HG02623 (cell line): ENCODE data around the gene RASA1.

Experiments
- ATAC-seq: cut with Tn5 transposase; IDR thresholded peaks from one replicate; pipeline ENCODE4 v1.9.1; 2021; ENCODE audit warnings: moderate library complexity; ENCODE audit not compliant: unreplicated experiment

RASA1 gene

DNA sequence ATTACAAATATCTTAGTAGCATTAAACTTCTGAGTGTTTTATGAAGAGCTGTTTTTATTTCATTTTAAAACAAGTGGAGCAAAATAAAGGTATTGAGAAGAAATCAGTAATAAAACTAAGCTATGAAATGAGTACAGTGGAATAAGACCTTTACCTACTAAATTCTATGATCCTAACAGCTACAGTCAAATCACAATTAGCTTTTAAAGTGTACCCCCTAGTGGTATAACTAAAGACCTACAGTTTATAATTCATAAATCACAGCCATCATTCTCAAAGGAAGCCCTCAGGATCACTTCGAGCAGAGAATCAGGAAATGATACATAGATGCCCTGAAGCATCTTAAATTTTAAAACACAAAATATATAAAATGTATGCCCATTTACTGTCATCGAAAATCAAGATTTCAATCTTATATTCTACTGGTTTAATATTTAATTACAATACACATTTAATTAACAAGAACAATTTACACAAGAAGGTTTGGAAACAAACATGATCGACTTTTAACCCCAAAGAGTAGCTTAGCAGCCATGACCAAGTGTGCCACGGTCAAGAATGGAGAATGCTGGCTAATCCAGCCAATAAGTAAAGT is 132.7 kb downstream of the RASA1 start:
- peak; percentile 70 for ATAC-seq

DNA sequence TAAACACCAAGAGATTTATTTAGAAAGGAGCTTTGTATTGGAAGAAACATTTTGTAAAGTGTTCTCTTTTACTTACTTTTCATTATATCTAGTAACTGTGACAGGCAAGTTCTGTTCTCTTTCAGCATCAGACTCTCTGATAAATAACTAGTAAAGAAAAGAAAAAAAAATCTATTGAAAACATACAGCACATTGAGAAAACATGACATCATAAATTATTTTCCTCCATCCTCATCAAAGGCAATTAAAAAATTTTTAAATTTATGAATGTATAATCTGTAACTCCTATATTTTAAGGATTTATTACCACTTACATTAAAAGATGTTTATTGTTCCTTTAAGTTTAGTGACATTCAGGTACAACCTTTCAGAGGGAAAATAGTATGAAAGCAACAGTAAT is 133.9 kb downstream of the RASA1 start:
- ATAC-seq = no peak

DNA sequence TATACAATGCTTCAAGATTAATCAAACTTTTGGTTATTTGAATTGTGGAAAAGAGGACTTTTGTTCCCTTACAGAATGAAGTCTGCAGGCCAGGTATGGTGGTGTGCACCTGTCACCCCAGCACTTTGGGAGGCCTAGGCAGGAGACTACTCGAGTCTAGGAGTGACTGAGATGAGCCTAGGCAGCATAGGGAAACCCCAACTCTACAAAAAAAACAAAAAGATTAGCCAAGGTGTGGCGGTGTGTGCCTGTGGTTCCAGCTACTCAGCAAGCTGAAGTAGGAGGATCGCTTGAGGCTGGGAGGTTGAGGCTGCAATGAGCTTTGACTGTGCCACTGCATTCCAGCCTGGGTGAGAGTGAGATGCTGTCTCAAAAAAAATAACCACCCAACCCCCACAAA is 135.7 kb downstream of the RASA1 start:
- ATAC-seq = no peak

DNA sequence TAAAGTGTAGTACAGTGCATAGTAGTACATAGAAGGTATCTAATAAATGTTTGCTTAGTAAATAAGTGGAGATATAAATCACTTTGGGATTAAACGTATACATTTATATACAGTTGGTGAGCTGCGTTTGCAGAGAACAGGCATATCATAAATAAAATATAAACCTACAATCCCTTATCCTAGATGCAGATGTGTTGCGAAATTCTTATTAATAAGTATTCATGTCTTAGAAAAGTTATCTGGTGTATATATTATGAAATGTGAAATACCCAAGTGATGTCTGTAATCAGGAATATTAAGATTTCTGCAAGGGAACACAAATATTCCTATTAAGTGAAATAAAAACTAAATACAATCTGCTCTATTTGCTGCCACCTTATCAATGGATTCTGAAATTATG is 136.2 kb downstream of the RASA1 start:
- ATAC-seq = no peak

DNA sequence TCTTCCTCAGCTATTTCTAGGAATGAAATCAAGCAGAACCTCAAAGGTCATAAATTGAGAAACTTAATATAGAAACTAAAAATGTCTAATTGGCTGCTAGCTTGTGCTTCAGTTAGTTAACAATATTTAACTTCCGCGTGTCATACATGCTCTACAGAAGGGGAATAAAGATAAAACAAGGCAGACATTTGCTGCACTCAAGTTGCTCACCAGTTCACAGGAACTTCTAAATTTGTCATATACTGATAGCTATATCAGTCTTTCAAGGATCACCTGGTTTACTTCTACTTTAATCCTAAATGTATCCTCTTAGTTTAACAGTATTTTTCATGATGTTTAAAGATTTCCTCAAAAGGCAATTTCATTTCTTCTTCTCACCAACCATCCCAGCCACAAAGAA is 136.7 kb downstream of the RASA1 start:
- no peak for ATAC-seq

DNA sequence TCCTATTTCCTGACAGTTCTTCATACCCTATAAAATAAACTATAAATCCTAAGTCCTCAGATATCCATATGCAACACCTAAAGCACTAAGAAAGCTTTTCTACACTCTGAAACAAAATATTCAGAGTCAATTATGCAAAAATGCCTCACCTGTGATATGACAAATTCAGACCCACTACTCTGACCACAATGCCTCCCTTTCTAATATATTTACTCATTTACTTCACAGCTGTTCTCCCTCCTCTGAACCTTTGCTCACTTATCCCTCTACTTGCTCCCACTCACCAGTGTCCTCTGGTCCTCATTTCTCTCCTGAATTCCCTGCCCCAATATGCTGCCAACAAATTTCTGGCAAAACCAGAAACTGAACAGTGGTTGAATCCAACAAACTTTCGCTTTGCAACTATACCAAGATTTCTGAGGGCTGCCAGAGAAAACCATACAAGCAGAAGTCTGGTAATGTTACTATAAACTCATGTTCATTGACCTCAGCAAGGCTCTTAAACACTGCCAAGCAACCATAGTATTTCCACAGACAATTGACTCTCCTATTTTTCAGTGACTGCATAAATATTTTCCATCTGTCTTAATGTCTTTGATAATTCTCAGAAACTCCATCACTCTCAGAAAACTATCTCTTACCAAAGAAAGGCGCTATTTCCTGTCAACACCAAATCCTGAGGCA is 137.9 kb downstream of the RASA1 start:
- no peak for ATAC-seq

DNA sequence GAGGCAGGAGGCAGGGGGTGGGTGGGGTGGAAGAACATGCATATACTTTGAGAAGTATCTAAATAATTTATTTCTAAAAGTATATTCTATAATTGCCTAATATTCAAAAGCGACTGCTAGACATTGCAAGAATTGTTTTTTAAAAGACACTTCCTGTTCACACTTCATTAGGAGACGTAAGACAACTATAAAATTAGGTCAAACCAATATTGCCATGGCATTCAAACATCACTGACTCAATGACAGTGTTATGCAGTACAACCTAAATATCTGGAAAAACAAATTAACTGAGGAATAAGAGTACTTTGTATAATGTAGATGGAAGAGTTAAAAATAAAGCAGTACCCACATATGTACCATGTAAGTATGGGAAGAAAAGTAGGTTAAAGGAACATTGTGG is 140.5 kb downstream of the RASA1 start:
- ATAC-seq = no peak

DNA sequence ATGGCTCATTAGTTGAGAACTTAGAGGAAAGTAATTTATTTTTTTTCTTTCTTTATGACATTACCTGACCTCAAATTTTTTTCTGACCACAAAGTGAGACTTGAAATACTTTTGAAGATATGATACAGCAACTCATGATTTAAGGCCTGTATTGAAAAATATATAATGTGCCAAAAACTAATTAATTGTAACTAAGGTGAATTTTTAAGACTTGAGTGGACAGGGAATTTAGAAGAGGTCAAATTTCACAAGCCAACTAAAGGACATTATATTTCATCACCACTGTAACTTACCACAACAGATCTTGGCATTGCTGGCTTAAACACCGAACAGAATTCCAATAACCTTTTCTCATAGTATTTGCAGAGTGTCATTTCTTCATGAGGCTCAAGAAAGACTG is 143.2 kb downstream of the RASA1 start:
- ATAC-seq = no peak

DNA sequence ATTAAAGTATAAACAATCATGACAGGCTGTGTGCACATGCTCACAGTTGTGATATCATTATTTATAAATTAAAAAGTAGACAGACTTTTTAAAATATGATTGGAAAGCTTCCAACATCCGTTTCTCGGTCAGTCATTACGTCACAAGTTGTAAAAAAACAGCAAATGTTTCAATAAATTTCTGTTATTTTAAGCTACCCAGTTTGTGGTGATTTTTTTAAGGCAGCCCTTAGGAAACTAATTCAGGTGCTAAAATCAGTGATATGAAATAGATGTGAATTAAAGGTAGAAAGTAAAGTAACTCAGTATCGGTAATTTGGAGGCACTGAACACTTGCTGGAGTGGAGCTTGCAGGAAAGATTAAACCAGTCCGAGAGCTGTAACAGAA is 143.9 kb downstream of the RASA1 start:
- ATAC-seq = no peak

DNA sequence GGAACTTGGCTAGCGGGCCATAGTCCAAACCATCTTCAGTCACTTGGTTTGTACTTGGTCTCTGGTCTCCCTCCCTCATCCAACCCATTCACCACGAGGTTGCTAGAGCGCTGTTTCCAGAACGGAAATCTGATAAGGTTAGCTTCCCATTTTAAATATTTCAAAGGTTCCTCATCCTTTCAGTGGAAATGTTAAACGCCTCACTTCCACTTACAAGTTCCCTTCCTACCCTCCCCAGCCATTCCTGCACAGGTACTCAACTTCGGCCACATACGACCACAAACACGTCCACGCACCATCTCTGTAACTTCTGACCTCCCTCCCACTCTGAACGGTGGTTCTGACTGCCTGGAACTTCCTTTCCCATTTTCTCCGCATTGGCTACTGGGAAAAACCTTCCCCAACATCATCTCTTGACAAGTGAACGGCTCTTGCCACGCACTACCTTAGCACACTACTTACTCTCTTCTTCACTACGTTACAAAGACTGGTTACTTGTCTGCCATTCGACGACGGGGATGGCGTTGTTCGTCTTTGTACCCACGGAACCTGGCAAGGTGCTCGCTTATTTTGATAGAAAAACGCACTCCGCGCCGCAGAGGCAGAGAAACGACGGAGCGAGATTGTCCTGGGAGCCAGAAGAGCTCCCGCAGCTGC is 144.4 kb downstream of the RASA1 start:
- peak; percentile 5 for ATAC-seq

DNA sequence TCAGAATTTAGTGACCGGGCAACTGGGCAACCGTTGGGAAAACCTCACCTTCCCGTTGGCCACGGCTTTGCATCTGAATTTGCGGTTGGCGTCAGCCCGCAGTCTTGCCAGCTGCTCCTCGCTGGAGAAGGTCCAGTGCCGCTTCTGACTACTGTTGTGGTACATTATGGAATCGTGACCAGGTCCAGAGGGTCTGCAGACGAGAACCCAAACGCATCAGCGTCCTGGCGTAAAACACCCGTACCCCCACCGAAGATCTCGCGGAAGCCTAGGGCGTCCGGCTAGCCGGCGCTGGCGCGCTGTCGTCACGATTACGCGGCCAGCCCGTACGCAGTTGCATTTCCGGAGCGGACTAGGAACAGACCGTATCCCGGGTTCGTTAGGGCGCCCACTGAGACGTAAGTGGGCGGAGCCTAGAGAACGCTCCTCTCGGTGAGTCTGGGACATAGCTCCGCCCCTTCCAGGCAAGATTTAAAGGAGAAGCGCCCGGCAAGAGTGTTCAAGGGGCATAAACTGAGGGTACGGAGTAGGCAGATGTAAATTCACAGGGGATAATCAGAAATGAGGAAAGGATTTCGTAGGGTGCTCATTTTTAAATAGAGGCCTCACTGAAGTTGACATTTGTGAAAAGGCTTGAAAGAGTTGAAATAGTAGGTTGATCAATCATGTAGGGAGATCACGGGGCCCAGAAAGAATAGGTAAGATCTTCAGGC is 145.1 kb downstream of the RASA1 start, which contains the start of gene CCNH:
TSS of gene CCNH (minus strand) at position 301 of the 713 bp plus-strand sequence. CDS start at position 165, 136 bp downstream.
- peak; percentile 99 for ATAC-seq

DNA sequence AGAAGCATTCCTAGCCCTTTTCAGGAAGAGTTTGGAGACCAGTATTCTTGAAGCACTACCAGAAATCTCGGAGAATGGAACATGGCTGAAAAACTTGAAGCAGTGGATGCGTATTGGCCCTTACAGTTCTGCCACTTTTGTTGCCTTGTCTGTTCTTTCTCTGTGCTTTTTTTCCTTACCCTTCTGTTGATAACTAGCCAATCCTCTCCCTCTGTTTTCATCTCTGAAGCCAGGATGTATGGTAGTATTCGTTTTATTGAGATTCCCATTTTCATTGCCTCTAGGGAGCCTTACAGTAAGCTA is 145.6 kb downstream of the RASA1 start:
- ATAC-seq = no peak

DNA sequence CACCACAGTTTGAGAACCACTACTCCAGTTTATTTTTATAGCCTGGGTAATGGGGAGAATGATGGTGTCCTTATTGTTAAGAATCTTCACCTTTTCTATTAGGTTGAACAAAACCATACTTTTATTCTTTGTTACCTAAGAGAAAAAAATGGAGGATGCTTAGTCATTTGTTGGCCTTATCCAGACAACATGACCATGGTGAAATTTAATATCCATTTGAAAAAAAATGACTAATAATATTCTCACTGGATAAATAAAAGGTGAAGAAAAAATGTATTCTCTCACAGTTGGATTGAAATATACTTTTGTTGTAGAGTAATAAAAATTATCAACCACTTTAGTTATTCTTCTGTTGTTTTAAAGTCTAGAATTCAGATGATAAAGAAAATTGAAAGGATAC is 150.8 kb downstream of the RASA1 start:
- no peak for ATAC-seq

DNA sequence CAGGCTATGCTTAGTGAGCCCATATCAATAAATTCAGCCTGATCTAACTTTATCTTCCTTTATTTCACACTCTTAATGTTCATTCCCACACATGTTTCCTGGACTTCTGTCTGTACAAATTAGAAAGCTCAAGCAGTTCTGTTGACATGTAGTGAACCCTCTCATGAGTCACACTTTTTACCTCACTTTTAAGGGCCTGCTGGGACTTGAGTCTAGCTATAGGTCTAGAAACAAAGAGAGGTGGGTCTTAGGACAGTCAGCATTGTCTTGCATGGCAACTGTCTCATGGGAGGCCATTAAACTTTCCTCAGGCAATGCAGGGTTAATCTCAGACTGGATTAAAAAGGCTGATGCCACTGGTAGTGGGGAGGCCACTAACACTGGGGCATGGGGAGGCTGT is 153.6 kb downstream of the RASA1 start:
- no peak for ATAC-seq

DNA sequence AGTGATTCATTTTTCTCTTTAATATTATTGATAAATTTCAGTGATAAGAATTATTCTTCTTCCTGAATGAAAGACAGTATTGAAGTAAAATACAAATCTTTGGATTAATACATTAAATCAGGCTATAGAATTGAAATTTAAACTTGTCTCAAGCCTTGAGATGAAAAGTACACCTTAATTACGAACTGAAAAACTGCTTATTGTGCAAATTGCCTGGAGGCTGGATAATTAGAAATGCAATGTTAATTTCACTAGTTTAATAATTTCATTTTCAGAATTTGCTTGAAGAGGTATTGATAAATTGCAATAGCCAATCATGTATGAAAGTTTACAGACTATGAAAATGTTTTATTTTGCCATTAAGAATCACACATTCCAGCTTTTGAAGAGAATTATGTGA is 156.1 kb downstream of the RASA1 start:
- no peak for ATAC-seq

DNA sequence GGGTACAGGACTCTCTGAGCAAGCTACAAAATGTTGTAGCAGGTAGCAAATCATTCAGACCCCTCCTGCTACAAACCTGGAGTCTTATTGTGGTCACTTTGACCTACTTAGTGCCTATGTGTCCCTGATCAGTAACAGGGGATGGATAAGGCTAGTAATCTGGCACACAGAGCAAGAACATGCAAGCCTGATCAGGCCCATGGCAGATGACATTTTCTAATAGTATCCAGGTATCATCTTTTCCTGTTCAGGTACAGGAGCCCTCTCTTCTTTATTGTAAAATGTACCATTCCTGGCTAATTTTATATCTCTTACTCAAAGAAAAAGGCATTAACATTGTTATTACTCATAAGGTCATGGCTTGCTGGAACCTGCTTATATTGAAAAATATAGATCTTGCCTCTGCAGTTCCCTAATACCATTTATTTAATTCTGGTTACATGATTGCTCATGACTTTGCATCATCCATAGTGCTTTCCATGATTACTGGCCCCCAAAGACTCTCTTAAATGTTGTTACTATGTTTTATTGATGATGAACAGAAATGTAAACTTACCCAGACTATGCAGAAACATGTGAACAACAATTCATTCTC is 163.3 kb downstream of the RASA1 start:
- no peak for ATAC-seq

DNA sequence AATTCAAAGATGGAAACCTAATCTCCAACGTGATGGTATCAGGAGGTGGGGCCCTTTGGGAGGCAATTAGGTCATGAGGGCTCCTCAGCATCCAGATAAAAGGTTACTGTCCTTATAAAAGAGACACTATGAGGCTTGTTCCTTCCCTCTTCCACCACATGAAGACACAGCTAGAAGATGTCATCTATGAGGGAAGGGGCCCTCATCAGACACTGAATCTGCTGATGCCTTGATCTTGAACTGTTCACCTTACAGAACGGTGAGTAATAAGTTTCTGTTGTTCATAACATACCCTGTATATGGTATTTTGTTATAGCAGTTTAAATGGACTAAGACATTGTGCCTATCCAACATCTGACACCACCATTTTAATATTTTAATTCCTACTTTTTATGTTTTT is 164.8 kb downstream of the RASA1 start:
- no peak for ATAC-seq

DNA sequence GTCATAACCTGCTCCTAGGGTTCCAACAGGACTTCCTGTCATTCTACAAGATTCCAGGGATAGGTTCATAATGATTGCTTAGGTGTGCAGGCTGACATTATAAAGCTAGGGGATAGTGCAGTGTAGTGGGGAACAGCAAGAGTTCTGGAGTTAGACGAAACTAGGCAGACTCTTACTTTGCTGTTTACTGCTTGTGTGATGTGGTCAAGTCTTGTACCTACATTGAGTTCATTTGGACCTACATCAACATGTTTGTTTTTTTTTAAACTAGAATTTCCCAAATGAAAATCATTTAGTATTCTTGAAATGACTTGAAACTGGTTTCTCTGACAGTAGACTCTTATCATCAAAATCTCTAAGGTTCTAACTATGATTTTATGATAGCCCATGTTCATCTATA is 166.3 kb downstream of the RASA1 start:
- no peak for ATAC-seq

DNA sequence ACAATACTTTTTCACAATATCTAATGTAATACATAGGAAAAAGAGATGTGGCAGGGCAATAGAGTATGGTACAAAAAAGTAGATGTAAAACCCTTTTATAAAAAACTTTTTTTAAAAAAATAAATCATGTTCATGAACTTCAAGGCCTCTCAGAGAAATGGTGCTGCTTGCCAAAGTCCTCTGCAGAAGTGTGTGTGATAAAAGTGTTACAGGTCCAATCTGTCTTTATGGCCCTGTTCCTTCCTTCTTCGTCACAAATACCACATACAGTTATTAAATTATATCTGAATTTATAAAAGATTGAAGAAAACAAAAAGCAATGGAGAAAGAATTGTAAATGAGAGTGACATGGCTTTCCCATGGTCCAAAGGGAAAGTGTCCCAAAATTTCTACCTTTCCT is 166.8 kb downstream of the RASA1 start:
- no peak for ATAC-seq

DNA sequence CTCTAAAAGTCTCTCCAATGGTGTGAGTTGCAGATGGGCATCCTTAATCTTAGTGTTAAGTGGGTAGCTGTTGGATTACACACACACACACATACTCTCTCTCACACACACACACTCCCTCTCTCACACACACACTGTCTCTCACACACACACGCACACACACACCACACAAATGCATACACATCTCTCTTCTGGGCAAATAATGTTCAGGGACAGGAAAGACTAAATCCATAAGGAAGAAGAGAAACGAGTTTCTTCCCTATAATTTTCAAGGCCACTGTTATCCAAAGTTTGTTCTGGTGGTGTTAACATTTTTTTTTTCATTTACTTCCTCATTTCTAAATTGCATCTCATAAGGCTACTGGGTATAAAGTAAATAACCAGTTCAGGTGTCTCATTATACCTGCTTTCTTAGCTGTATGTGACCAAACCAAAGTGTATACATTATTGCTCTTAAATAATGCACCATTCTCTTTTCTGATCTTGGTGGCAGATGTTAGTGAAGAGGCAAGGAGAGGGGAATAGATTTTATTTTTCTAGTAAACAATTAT is 167.5 kb downstream of the RASA1 start:
- no peak for ATAC-seq

DNA sequence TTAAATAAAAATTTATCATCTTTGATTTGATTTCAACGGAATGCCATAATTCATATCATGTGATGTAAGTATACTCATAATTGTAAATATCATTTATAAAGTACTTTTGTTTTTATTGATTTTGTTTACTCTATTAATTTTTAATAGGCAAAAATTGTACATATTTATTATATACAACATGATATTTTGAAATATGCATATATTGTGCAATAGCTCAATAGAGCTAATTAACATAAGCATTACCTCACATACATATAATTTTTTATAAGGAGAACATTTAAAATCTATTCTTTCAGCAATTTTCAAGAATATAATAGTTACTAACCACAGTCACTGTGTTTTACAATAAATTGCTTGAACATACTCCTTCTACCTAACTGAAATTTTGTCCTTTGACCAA is 170.0 kb downstream of the RASA1 start:
- ATAC-seq = no peak
